Measurements from ENCODE around the gene BCL2L1. TPM values are rescaled to one million over a fixed set of nuclear protein-coding genes. Genes with fewer than 3 reads are reported as not detected.

Gene BCL2L1
- total RNA-seq, 2 experiments from 2014 or later = 64.2 to 88.8 TPM

DNA sequence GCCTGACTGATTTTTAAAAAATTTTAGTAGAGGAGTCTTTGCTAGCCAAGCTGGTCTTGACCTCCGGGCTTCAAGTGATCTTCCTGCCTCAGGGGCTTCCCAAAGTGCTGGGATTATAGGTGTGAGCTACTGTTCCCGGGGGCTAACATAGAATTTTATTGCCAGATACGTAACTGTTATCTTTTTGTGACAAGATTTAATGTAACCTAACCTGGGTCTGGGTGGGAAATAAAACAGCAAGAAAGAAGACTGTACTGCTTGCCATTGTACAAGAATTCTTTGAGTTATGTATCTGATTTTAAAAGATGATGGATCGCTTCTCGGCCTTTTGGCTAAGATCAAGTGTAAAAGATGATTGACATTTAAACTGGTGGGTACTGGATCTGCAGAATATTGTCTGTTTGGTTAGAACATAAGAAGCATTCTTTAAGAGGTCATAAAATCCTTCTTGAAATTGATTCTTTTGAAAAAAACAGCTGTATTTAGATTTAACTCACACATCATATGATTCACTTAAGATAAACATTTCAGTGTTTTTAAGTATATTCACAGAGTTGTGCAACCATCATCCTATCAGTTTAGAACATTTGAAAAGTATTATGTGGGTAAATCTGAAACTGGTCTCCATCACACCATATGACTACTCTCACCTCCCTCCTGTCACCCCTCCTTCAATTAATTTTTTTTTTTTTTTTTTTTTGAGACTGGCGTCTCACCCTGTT lies 38.0 kb upstream of the BCL2L1 start:
- Histone ChIP-seq H4K20me1 (ENCODE audit: insufficient read depth, low read length) (peaks cover 15% of the 10 kb centered on the region), H2AFZ (ENCODE audit: low read length) (no peak overlapping the region), H3K4me1 (ENCODE audit: insufficient read depth, low read length, poor library complexity, severe bottlenecking) (no peaks in the 10 kb centered on the region), H3K4me3 (ENCODE audit: low read depth, low read length, poor library complexity, severe bottlenecking) (no peak overlapping the region), H3K27ac (ENCODE audit: low read depth, low read length, poor library complexity, severe bottlenecking) (no peak overlapping the region), H3K9me3 (ENCODE audit: low read length) (no peaks in the 10 kb centered on the region), H3K9me2 (ENCODE audit: insufficient read depth, low read length) (no peaks in the 10 kb centered on the region), H3K4me2 (ENCODE audit: low read length) (no peak overlapping the region), H3K36me3 (ENCODE audit: insufficient read depth, low read length) (peaks cover 94% of the 10 kb centered on the region), H3K79me2 (ENCODE audit: insufficient read depth, low read depth, low read length) (peaks cover 67% of the 10 kb centered on the region)
- intact Hi-C loops (cut with micrococcal nuclease; ENCODE audit: unreplicated experiment) = no loop called here
- no peak for DNase-seq (ENCODE audit: low spot score)
- TSS peak; percentile 27 for BruUV-seq (replicated peaks)
- TF ChIP-seq, protein P1, sequence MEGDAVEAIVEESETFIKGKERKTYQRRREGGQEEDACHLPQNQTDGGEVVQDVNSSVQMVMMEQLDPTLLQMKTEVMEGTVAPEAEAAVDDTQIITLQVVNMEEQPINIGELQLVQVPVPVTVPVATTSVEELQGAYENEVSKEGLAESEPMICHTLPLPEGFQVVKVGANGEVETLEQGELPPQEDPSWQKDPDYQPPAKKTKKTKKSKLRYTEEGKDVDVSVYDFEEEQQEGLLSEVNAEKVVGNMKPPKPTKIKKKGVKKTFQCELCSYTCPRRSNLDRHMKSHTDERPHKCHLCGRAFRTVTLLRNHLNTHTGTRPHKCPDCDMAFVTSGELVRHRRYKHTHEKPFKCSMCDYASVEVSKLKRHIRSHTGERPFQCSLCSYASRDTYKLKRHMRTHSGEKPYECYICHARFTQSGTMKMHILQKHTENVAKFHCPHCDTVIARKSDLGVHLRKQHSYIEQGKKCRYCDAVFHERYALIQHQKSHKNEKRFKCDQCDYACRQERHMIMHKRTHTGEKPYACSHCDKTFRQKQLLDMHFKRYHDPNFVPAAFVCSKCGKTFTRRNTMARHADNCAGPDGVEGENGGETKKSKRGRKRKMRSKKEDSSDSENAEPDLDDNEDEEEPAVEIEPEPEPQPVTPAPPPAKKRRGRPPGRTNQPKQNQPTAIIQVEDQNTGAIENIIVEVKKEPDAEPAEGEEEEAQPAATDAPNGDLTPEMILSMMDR (conservative IDR thresholded peaks at IDR 0.05; ENCODE audit: low read length) = no peak
- no peak for TF ChIP-seq EZH2phosphoT487 (IDR thresholded peaks at IDR 0.05; ENCODE audit: borderline replicate concordance, low read depth, low read length)
- ChIA-PET POLR2A (interaction anchor here (0.7 kb wide), 1 partner anchor 22 kb away, joined by 3 read pairs; no protein-coding TSS in a partner anchor), CTCF (ENCODE audit: unreplicated experiment) (no interaction called here)

DNA sequence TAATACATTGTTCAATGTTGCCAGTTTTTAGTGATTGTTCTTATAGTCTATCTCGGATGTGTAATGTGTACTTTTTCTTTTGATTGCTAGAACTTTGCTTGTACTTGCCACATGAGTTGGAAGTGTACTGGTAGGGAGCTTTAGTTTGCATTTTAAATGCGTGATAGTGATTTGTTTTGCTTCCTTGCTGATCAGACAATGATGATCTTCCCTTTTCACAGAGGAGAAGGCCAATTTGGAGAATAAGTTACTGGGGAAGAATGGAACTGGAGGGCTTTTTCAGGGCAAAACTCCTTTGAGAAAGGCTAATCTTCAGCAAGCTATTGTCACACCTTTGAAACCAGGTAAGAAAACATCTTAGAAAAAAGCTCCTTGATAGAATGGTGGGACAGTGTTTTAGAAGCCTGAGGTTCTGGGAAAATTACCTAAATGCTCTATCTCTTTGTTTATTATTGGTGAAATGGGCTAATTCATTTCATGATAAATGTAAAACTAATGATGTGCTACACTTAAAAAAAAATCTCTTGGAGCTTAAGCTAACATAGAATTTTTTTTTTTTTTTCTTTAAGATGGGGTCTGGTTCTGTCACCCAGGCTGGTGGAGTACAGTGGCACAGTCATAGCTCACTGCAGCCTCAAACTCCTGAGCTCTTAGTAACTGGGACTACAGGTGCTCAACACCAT lies 37.3 kb upstream of the BCL2L1 start:
- no peak overlapping the region for H3K4me3 ChIP-seq (ENCODE audit: low read depth, low read length, poor library complexity, severe bottlenecking)
- DNase-seq (ENCODE audit: low spot score) = no peak
- ChIA-PET CTCF (ENCODE audit: unreplicated experiment) (no interaction called here), POLR2A (interaction anchor here (0.7 kb wide), 2 partner anchors 22 to 469 kb away, joined by 3 to 4 read pairs; no protein-coding TSS in a partner anchor)
- peaks cover 17% of the 10 kb centered on the region for H4K20me1 ChIP-seq (ENCODE audit: insufficient read depth, low read length)
- H3K9me2 ChIP-seq (ENCODE audit: insufficient read depth, low read length) = no peaks in the 10 kb centered on the region
- no peak overlapping the region for H3K4me2 ChIP-seq (ENCODE audit: low read length)
- no peaks in the 10 kb centered on the region for H3K9me3 ChIP-seq (ENCODE audit: low read length)
- peaks cover 70% of the 10 kb centered on the region for H3K79me2 ChIP-seq (ENCODE audit: insufficient read depth, low read depth, low read length)
- TF ChIP-seq, protein P1 (conservative IDR thresholded peaks at IDR 0.05; ENCODE audit: low read length) = no peak
- no peak for TF ChIP-seq EZH2phosphoT487 (IDR thresholded peaks at IDR 0.05; ENCODE audit: borderline replicate concordance, low read depth, low read length)
- H3K4me1 ChIP-seq (ENCODE audit: insufficient read depth, low read length, poor library complexity, severe bottlenecking) = no peaks in the 10 kb centered on the region
- intact Hi-C loops (cut with micrococcal nuclease; ENCODE audit: unreplicated experiment) = loop anchor here (5.0 kb wide), 1 partner anchor 37 kb away; no protein-coding TSS in a partner anchor
- no peak overlapping the region for H3K27ac ChIP-seq (ENCODE audit: low read depth, low read length, poor library complexity, severe bottlenecking)
- no TSS peak for BruUV-seq (replicated peaks)
- no peak overlapping the region for H2AFZ ChIP-seq (ENCODE audit: low read length)
- peaks cover 94% of the 10 kb centered on the region for H3K36me3 ChIP-seq (ENCODE audit: insufficient read depth, low read length)

Data from OCI-LY7 (cell line).